ENCODE results near the gene TVP23A.

Gene TVP23A

GRCh38 chr16:10743610-10744369 is 74.8 kb downstream of the TVP23A start, which contains the start of gene NUBP1:
Gene NUBP1 (plus strand): TSS chr16:10743842. CDS start chr16:10743864, 22 bp downstream.
- peak; percentile 100 for DNase-seq

- no peak for DNase-seq
Measured at GRCh38 chr16:10743227-10743609, 75.4 kb downstream of the TVP23A start.

GRCh38 chr16:10741844-10742243 is 76.8 kb downstream of the TVP23A start:
- no peak for DNase-seq

GRCh38 chr16:10741249-10741648 is 77.3 kb downstream of the TVP23A start:
- peak; percentile 41 for DNase-seq

GRCh38 chr16:10740845-10741208 is 77.8 kb downstream of the TVP23A start:
- no peak for DNase-seq

- DNase-seq: peak; percentile 54
Measured at GRCh38 chr16:10740000-10740844, 78.4 kb downstream of the TVP23A start.

DNA sequence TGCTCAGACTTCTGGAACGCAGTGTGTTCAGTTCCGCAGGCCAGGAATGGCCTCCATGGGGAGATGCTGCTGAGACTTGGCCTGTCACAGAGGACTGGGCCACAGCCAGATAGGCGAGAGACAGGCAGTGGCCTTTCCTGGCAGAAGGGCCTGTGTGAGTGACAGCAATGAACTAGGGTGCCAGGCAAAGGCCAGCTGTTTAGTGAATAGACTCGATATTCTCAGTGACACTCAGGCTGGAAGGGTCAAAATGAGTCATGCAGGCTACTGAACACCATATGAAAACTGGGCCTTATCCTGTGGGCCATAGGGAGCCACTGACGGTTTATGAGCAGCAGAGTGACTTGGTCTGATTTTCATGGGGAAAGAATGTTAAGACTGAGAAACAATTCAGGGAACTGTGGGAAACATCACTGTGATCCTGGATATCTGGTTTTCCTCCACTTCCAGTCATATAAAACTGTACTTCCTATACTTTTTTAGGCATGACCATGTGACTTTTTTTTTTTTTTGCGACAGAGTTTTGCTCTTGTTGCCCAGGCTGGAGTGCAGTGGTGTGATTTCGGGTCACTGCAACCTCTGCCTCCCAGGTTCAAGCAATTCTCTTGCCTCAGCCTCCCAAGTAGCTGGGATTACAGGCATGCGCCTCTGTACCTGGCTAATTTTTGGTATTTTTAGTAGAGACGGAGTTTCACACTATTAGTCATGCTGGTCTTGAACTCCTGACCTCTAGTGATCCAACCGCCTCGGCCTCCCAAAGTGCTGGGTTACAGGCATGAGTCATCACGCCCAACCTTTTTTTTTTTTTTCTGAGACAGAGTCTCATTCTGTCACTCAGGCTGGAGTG is 80.1 kb downstream of the TVP23A start:
- DNase-seq: peak; percentile 67

- peak; percentile 79 for DNase-seq
Measured at GRCh38 chr16:10737068-10737625, 81.4 kb downstream of the TVP23A start.

DNA sequence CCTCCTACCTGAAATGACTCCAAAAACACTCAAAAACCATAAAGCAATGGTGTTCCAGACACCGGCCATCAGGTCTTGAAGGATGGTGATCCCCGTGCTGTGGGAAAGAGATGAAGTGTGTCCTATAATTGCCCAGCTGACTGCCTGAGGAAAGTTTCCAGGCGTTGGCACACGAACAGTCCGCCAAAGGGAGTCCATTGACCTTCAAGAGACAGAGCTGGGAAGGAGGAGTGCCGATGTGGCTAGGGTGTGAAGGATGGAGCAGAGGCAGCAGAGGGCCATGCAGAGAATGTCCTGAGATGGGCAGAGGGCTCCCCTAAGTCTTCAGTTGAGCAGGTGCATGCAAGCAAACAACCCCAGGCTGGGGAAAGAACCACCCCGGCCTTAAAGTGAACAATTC is 86.8 kb downstream of the TVP23A start:
- no peak for DNase-seq

DNA sequence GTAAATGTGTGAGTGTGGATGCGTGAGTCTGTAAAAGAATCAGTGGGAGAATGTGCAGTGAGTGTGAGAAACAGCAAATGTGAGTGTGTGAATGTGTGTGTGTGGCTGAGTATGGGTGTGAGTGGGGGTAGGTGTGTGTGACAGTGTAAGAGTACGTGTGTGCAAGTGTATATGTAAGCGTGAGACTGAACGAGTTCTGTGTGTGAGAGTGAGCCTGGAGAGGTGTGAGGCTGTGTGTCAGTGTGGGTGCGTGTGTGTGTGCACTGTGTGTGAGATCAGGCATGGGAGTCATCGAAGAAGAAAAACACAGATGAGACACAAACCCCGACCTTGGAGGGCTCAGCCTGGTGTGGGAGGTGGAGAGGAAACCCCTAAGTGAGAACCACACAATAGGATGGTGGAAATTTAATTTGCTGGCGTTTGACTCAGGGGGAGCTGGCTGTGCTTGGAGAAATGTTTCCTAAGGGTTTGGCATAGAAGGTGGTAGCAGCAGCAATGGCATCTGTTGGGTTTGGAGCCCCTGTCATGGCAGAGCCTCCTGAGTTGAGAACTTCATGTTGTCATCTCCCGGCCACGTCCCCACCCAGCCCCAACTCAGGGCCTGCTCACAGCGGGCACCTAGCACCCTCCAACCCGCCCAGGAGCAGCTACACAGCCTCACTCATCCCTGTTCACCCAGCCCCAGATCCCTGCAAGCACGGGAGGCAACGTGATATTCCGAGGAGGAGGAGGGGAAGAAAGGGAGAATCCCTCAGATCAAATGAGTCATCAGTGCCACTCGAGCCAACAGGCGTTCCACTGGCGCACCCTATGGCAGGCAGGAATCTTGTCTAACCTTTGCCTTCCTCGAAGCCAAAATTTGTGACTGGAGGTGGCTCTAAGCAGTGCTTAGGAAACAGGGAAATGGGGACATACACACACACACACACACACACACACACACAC is 89.2 kb downstream of the TVP23A start:
- DNase-seq: no peak

- DNase-seq: no peak
Measured at GRCh38 chr16:10728003-10728887, 90.3 kb downstream of the TVP23A start.

Data from activated CD8-positive, alpha-beta memory T cell treated with anti-CD3 and anti-CD28 coated beads for 24 hours (primary cell).